ENCODE data around the gene WDHD1. TPM values are rescaled to one million over a fixed set of nuclear protein-coding genes. Genes with fewer than 3 reads are reported as not detected.

The WDHD1 gene
- total RNA-seq, result 10 to 100 TPM; 25.5 to 26.3 TPM

GRCh38 chr14:55026793-55027561, at the start of gene WDHD1, which contains the start of gene SOCS4:
Gene WDHD1 (minus strand): TSS chr14:55027099. CDS start chr14:55026787, 312 bp downstream.
Gene SOCS4 (plus strand): TSS chr14:55027236. CDS start chr14:55043042, 15,806 bp downstream.

GRCh38 chr14:55051423-55052268, 24.7 kb upstream of the WDHD1 start, which contains the start of gene MAPK1IP1L:
Gene MAPK1IP1L (plus strand): TSS chr14:55051647. CDS start chr14:55061684, 10,037 bp downstream.

GRCh38 chr14:54902521-54903420, 124.1 kb downstream of the WDHD1 start, which contains the start of gene GCH1:
Gene GCH1 (minus strand): TSS chr14:54902826. CDS start chr14:54902663, 163 bp downstream.

Other genes with a start within 250 kb of the WDHD1 start
- 10 to 100 TPM; 54.6 TPM for gene GCH1, start 124.3 kb downstream of the WDHD1 start, total RNA-seq
- 10 to 100 TPM; 26.9 to 29.7 TPM for gene SOCS4, start 137 bp upstream of the WDHD1 start, total RNA-seq
- gene MAPK1IP1L, start 24.5 kb upstream of the WDHD1 start, total RNA-seq, result 10 to 100 TPM; 96.6 to 99.7 TPM
- 10 to 100 TPM; 38.9 to 40.6 TPM for gene LGALS3, start 102.2 kb upstream of the WDHD1 start, total RNA-seq
- gene DLGAP5, start 164.5 kb upstream of the WDHD1 start, total RNA-seq, result 10 to 100 TPM; 67.1 to 68.5 TPM
- 10 to 100 TPM; 23.0 to 24.1 TPM for gene FBXO34, start 244.3 kb upstream of the WDHD1 start, total RNA-seq